HepG2 (cell line): ENCODE results near the gene NECAP2. TPM values are rescaled to one million over a fixed set of nuclear protein-coding genes. Genes with fewer than 3 reads are reported as not detected.
A peak's percentile ranks its signal among the peaks of the same experiment; 100 is the strongest.
"Not testable (repeated sequence)": the region's sequence is repeated elsewhere in the genome, so short reads cannot be mapped to it uniquely, and the experiment has no call there.

Source experiments
- ATAC-seq: fragments of 200-7000 bp; cut with Tn5 transposase; 3 replicates; pipeline ENCODE4 v1.9.1; 2020; ENCODE audit warnings: mild to moderate bottlenecking, moderate library complexity
- BruUV-seq: library from RNA; stranded (reverse); fragments of 400-500 nt; replicated peaks from 2 replicates; lab custom pipeline; 2021; lab: Mats Ljungman, UMichigan
- CTCF ChIA-PET: fragments of 300-600 bp; formaldehyde crosslinking; extraction: SDS; loops from one replicate; lab custom pipeline; 2021; ENCODE audit warnings: low total read pairs, inconsistent platforms, low intra/inter-chr PET ratio; lab: Yijun Ruan, JAX
- POLR2A ChIA-PET: fragments of 350-600 bp; sonication (Branson Sonifier 250); formaldehyde crosslinking; loops from one replicate; lab custom pipeline; 2020; ENCODE audit warnings: antibody characterized with exemption, inconsistent platforms; lab: Yijun Ruan, JAX
- DNase-seq: peaks from one replicate; pipeline ENCODE4 v3.0.0-alpha.2; 2015; ENCODE audit warnings: low spot score
- FAIRE-seq: peaks from 3 replicates; lab custom pipeline; 2011; peaks lifted over from hg19 to GRCh38; lab: Jason Lieb, UNC
- H2AFZ ChIP-seq: one replicate; pipeline ENCODE4 v1.6.1; 2011; ENCODE audit warnings: low read length, inconsistent platforms
- H3K27ac ChIP-seq: fragments of 300-600 bp; 3 replicates; pipeline ENCODE4 v1.8.0; 2011; ENCODE audit warnings: mixed run types, mild to moderate bottlenecking, mixed read lengths, low read length, inconsistent platforms; ENCODE audit not compliant: insufficient read depth; ENCODE audit errors: extremely low read length
- H3K27me3 ChIP-seq, 2 experiments: fragments of 200-600 bp in 1 of 2; 2 replicates in 1 of 2; 3 replicates in 1 of 2; pipeline versions ENCODE4 v1.6.0 to v1.8.0; 2011; ENCODE audit warnings: low read length in 2 of 2, mild to moderate bottlenecking in 2 of 2, moderate library complexity in 2 of 2, inconsistent platforms in 1 of 2; ENCODE audit not compliant: insufficient read depth in 2 of 2, control insufficient read depth in 1 of 2
- H3K36me3 ChIP-seq, 2 experiments: fragments of 200-600 bp in 1 of 2; replicated peaks in 1 of 2; 2 replicates in 1 of 2; 3 replicates in 1 of 2; pipeline versions ENCODE4 v1.5.1 to v1.8.0; 2011; ENCODE audit warnings: low read length in 2 of 2, inconsistent platforms in 1 of 2; ENCODE audit not compliant: insufficient read depth in 2 of 2, control insufficient read depth in 1 of 2
- H3K4me1 ChIP-seq: 2 replicates; pipeline ENCODE4 v1.5.1; 2012; ENCODE audit warnings: low read length, inconsistent platforms; ENCODE audit not compliant: insufficient read depth
- H3K4me2 ChIP-seq: 2 replicates; pipeline ENCODE4 v1.6.0; 2011; ENCODE audit warnings: low read depth, low read length, inconsistent platforms
- H3K4me3 ChIP-seq, 3 experiments: fragments of 200-600 bp in 1 of 3; sonication (generic), shearing (Covaris generic) in 1 of 3; replicated peaks in 1 of 3; 2 replicates each; pipeline ENCODE4 v1.5.1; 2011 to 2016; ENCODE audit warnings: low read length in 3 of 3, inconsistent platforms in 2 of 3, low read depth in 2 of 3, mild to moderate bottlenecking in 2 of 3, control low read depth in 1 of 3, mixed read lengths in 1 of 3; ENCODE audit not compliant: insufficient read depth in 1 of 3
- H3K79me2 ChIP-seq: one replicate; pipeline ENCODE4 v1.6.1; 2011; ENCODE audit warnings: low read length, inconsistent platforms; ENCODE audit not compliant: insufficient read depth
- H3K9ac ChIP-seq: 2 replicates; pipeline ENCODE4 v1.6.0; 2011; ENCODE audit warnings: mild to moderate bottlenecking, low read depth, low read length, inconsistent platforms; ENCODE audit not compliant: insufficient read depth
- H3K9me3 ChIP-seq: 2 replicates; pipeline ENCODE4 v1.5.1; 2012; ENCODE audit warnings: mild to moderate bottlenecking, low read length
- H4K20me1 ChIP-seq: 2 replicates; pipeline ENCODE4 v1.6.0; 2011; ENCODE audit warnings: inconsistent platforms, mild to moderate bottlenecking, low read length, moderate library complexity; ENCODE audit not compliant: insufficient read depth
- RARA ChIP-seq: IDR thresholded peaks from 2 replicates; pipeline ENCODE4 v1.6.1; 2016; ENCODE audit warnings: missing genetic modification reagents, missing compliant biosample characterization
- RXRB ChIP-seq: IDR thresholded peaks from 2 replicates; pipeline ENCODE4 v1.6.1; 2016; ENCODE audit warnings: borderline replicate concordance, missing genetic modification reagents, missing compliant biosample characterization
- SSRP1 ChIP-seq: IDR thresholded peaks from 2 replicates; pipeline ENCODE4 v1.6.1; 2016; ENCODE audit warnings: control low read depth
- WGBS: methylation state at CpG from one replicate; pipeline ENCODE4 v1.1.6; 2017; ENCODE audit warnings: low lambda C conversion rate; 5-methylcytosine and 5-hydroxymethylcytosine counted together
- in situ Hi-C: cut with HindIII; loops from 2 replicates; pipeline ENCODE4 v1.10.0; 2017; ENCODE audit warnings: low pct_unique_long_range_greater_than_20kb; ENCODE audit not compliant: extremely low pct_ligation_motif_present
- intact Hi-C: fragments of 100-400 bp; cut with micrococcal nuclease; formaldehyde crosslinking; loops from one replicate; pipeline ENCODE4 v1.10.0; 2022; ENCODE audit not compliant: unreplicated experiment
- polyA plus RNA-seq, 8 experiments: library from polyadenylated mRNA; depleted of rRNA in 3 of 8; stranded (reverse) in 7 of 8; unstranded in 1 of 8; fragments of >200 nt; fragmentation: Illumina TruSeq in 4 of 8; extraction: Trizol in 4 of 8; gene quantifications; 2 replicates each; pipeline versions ENCODE4 v1.2.1 to v1.2.3, GENCODE V29; 2011 to 2016; ENCODE audit warnings: low read depth in 4 of 8, missing spikeins in 1 of 8, mixed read lengths in 1 of 8; ENCODE audit not compliant: insufficient read depth in 1 of 8
- total RNA-seq, 5 experiments: library from RNA; depleted of rRNA; stranded (reverse); fragments of >200 nt; fragmentation: Illumina TruSeq; extraction: Trizol; gene quantifications; 2 replicates each; pipeline ENCODE4 v1.2.3, GENCODE V29; 2016; ENCODE audit warnings: low read depth in 1 of 5
- TF ChIP-seq, protein P1 (sequence below): sonication (generic); formaldehyde crosslinking; conservative IDR thresholded peaks from 2 replicates; pipeline ENCODE4 v1.5.0; 2020; ENCODE audit warnings: missing genetic modification reagents
- TF ChIP-seq, protein P2 (sequence below): sonication (generic); formaldehyde crosslinking; IDR thresholded peaks from 2 replicates; pipeline ENCODE4 v1.5.0; 2020; ENCODE audit warnings: mild to moderate bottlenecking, missing genetic modification reagents
- TF ChIP-seq, protein P3 (sequence below): sonication (generic); formaldehyde crosslinking; IDR thresholded peaks from 2 replicates; pipeline ENCODE4 v1.4.0; 2020; ENCODE audit warnings: missing genetic modification reagents, borderline replicate concordance

Gene NECAP2
- total and polyA plus RNA-seq, 2 of the 13 experiments (the other 11 are each of a cell fraction or from before 2014, with no cell fraction given): 38.5 to 52.3 TPM

DNA sequence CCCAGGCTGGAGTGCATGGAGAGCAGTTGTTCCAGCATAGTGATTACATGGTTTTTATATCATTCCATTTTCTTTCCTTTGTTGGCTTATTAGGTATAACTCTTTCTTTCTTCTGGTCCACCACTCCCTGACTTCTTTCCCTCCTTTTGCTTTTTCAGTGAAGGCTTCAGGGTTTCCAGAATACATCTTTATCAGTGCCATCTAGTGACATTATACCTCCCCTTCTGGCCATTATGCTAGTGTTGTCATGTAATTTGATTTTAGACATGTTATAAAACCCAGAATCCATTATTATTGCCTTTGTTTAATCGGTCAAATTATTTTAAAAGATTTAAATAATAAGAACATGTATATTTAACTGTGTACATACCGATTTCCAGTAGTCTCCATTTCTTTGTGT is 63.0 kb downstream of the NECAP2 start (continued):
- TF ChIP-seq, protein P1, sequence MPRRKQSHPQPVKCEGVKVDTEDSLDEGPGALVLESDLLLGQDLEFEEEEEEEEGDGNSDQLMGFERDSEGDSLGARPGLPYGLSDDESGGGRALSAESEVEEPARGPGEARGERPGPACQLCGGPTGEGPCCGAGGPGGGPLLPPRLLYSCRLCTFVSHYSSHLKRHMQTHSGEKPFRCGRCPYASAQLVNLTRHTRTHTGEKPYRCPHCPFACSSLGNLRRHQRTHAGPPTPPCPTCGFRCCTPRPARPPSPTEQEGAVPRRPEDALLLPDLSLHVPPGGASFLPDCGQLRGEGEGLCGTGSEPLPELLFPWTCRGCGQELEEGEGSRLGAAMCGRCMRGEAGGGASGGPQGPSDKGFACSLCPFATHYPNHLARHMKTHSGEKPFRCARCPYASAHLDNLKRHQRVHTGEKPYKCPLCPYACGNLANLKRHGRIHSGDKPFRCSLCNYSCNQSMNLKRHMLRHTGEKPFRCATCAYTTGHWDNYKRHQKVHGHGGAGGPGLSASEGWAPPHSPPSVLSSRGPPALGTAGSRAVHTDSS: no peak
- TF ChIP-seq SSRP1: no peak

DNA sequence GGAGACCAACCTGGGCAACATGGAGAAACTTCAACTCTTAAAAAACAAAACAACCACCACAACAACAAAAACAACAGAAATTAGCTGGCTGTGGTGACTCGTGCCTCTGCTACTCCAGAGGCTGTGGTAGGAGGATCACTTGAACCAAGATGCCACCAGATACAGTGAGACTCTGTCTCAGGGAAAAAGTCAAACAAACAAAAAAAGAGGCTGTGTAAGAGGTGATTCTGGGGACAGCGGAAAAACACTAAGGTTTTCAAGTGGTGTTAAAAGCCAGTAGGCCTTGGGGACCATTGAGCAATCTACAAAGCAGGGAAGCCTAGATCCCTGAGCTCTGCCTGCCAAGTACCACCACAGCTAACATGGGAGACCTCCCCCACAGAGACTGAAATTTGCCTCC is 65.3 kb downstream of the NECAP2 start:
- WGBS: 4% methylated on average over 2 of the region's 2 CpGs
- intact Hi-C loops, BruUV-seq, H3K27me3 ChIP-seq, H3K79me2 ChIP-seq, FAIRE-seq, CTCF ChIA-PET, H4K20me1 ChIP-seq, H3K36me3 ChIP-seq, in situ Hi-C loops, H3K9ac ChIP-seq: not testable (repeated sequence)
- peak overlapping the region; percentile 27; the same call in 1 of the 2 replicates for H3K4me2 ChIP-seq
- POLR2A ChIA-PET: interaction anchor here (1.6 kb wide), 1 partner anchor 8 kb away, joined by 6 read pairs; no protein-coding TSS in a partner anchor
- TF ChIP-seq RARA (peak; percentile 83), RXRB (CRISPR knock-in tag) (peak; percentile 41; the same call in 1 of the 2 replicates)
- TF ChIP-seq, protein P2, sequence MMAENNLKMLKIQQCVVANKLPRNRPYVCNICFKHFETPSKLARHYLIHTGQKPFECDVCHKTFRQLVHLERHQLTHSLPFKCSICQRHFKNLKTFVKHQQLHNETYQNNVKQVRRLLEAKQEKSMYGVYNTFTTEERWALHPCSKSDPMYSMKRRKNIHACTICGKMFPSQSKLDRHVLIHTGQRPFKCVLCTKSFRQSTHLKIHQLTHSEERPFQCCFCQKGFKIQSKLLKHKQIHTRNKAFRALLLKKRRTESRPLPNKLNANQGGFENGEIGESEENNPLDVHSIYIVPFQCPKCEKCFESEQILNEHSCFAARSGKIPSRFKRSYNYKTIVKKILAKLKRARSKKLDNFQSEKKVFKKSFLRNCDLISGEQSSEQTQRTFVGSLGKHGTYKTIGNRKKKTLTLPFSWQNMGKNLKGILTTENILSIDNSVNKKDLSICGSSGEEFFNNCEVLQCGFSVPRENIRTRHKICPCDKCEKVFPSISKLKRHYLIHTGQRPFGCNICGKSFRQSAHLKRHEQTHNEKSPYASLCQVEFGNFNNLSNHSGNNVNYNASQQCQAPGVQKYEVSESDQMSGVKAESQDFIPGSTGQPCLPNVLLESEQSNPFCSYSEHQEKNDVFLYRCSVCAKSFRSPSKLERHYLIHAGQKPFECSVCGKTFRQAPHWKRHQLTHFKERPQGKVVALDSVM (CRISPR knock-in tag): peak; percentile 27; the same call in 1 of the 2 replicates
- TF ChIP-seq, protein P3, sequence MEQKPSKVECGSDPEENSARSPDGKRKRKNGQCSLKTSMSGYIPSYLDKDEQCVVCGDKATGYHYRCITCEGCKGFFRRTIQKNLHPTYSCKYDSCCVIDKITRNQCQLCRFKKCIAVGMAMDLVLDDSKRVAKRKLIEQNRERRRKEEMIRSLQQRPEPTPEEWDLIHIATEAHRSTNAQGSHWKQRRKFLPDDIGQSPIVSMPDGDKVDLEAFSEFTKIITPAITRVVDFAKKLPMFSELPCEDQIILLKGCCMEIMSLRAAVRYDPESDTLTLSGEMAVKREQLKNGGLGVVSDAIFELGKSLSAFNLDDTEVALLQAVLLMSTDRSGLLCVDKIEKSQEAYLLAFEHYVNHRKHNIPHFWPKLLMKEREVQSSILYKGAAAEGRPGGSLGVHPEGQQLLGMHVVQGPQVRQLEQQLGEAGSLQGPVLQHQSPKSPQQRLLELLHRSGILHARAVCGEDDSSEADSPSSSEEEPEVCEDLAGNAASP (CRISPR knock-in tag): peak; percentile 37; the same call in 1 of the 2 replicates
- TF ChIP-seq, all 625 proteins: peak for 4; not testable (repeated sequence) for 621
- H3K27ac ChIP-seq, ATAC-seq, H2AFZ ChIP-seq, H3K4me3 ChIP-seq, H3K9me3 ChIP-seq: not testable (repeated sequence)
- peaks cover 37% of the 10 kb centered on the region for H3K4me1 ChIP-seq
- peak; percentile 41 for DNase-seq
